Left lobe of liver (tissue), 2 donors: ENCODE results near the gene ATXN1. TPM values are rescaled to one million over a fixed set of nuclear protein-coding genes. Genes with fewer than 3 reads are reported as not detected.

Experiments used
- ATAC-seq: fragments of 200-7000 bp; cut with Tn5 transposase; one replicate; pipeline ENCODE4 v1.9.1; 2020; ENCODE audit warnings: mild to moderate bottlenecking, moderate library complexity
- DNase-seq: peaks from one replicate; pipeline ENCODE4 v3.0.0-alpha.2; 2020; ENCODE audit warnings: low spot score
- total RNA-seq: library from RNA; stranded (reverse); gene quantifications from one replicate; pipeline ENCODE4 v1.2.1, GENCODE V29; 2021
- donor health status: DM: no; HTN: no; CAD: no; lungs with moderate emphysema.
- donor health status: DM: no; HTN: yes; CAD: no.

Gene ATXN1
- total RNA-seq, 1 donor from 2014 or later = 29.5 TPM

- DNase-seq (no peak), ATAC-seq (no peak)
Measured at GRCh38 chr6:16254535-16254934, 506.7 kb downstream of the ATXN1 start.

- no peak for ATAC-seq
Measured at GRCh38 chr6:16253399-16254144, 507.7 kb downstream of the ATXN1 start.

GRCh38 chr6:16252686-16253299, 508.5 kb downstream of the ATXN1 start:
- ATAC-seq (no peak), DNase-seq (no peak)

More at GRCh38 chr6:16253399-16254144, 507.7 kb downstream of the ATXN1 start:
- no peak for DNase-seq

GRCh38 chr6:16251706-16252105, 509.6 kb downstream of the ATXN1 start:
- DNase-seq = no peak
- no peak for ATAC-seq

- DNase-seq (no peak), ATAC-seq (no peak)
Measured at GRCh38 chr6:16249971-16250370, 511.3 kb downstream of the ATXN1 start.
